Measurements from ENCODE around the gene ZNF213.

The ZNF213 gene

DNA sequence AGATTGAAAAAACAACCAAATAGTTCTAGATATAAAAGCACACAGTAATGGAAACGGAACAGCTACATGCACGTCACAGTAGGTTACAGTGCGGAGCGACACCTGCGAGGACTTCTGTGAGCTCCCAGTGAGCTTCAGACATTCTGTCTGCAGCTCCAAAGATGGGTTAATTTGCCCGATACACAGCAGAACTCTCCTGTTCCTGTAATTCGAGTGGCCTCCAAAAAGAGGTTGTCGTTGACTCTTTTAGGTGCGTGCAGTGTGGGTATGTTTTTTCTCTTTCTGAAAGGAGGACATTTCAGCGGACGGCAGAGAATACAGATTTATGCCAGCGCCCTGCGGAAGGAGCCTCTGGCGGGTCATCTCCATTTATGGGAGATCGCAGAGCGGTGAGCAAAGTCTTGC, 56.1 kb downstream of the ZNF213 start:
- no peak for DNase-seq (ENCODE audit: low read depth in 2 of 2, low spot score in 1 of 2)
